HG03565 (cell line): Measurements from ENCODE around the gene LDB1.

Experiments
- ATAC-seq: cut with Tn5 transposase; IDR thresholded peaks from one replicate; pipeline ENCODE4 v1.9.1; 2021; ENCODE audit warnings: mild to moderate bottlenecking, moderate library complexity; ENCODE audit not compliant: unreplicated experiment

Gene LDB1, protein sequence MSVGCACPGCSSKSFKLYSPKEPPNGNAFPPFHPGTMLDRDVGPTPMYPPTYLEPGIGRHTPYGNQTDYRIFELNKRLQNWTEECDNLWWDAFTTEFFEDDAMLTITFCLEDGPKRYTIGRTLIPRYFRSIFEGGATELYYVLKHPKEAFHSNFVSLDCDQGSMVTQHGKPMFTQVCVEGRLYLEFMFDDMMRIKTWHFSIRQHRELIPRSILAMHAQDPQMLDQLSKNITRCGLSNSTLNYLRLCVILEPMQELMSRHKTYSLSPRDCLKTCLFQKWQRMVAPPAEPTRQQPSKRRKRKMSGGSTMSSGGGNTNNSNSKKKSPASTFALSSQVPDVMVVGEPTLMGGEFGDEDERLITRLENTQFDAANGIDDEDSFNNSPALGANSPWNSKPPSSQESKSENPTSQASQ

DNA sequence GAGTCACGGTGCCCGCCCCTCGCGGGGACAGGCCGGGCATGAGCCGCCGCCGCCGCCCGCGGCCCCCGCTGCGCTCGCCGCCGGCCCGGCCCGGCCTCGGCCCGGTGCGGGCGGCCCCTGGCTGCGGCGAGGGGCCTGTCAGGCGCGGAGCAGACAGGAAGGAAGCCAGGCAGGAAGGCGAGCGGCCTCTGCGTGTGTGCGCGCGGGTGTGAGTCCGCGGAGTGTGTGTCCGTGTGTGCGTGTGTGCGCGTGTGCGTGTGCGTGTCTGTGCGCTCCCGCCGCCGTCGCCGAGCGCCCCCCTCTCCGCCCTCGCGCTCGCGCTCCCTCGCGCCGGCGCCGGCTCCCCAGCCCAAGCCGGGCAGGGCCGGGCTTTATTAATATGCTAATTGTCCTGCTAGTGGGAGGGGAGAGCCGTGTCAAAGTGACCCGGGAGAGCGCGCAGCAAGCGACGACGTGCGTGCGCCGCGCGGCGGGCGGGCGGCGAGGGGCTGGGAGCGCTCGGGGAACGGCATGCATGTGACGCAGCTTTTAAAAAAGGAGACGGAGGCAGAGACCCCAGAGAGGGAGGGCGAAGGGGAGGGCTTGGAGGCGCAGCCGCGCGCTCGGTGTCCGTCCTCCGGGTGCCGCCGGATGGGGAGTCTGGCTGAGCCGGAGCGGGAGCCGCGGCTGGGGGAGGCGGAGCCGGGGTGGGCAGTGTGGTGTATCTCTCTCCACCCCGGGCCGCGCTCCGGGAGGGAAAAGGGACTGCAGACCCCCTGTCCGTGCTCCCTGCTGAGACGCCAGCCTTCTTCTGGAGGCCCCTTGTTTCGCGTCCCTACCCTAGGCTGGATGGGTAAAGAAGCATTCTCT lies at the start of gene LDB1:
Gene LDB1 (minus strand): TSS at position 227 of the 849 bp plus-strand sequence. CDS start 258 bp downstream, outside the sequence.
- peak; percentile 42 for ATAC-seq

DNA sequence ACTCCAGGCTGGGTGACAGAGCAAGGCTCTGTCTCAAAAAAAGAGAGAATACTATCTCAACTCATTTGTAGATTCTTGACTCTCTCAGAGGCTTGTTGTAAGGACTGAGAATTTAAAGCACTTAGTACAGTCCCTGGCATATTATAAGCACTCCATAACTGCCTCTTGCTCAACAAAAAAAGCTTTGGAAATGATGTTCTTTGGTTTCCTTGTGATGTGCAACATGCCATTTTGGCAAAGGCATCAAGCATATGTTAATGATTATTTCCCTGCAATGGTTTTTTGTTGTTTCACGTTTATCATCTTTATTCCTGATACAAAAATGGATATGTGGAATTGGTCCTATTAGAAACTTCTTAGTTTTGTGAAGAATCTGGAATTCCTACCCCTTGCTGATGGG lies 47.7 kb upstream of the LDB1 start:
- no peak for ATAC-seq

DNA sequence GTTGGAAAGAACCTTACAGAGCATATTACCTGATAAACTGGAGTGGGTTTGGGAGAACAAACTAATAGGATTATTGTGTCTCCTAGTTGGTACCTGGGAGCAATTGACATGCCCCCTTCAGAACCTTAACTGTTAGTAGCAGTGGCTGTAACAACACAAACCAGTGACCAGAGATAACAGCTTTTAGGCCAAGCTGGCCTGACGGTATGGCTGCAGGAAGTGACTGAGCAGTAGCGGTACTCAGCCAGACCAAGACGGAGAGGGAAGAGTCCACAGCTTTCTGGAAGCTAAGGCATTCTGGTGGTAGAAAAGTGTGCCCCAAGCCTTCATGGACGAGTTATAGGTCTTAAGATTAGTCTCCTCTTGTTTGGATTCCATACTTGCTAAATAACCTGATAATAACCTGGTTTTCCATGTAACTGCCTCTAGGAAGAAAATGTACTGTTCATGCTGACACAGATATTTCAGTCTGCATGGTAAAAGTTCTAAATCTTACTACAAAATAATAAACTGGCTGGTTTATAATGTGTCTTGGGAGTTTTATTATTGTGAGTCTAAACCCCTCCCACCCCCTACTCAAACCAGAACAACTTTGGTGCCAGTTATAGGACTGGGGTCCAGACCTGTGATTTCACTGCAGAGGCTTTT lies 43.3 kb upstream of the LDB1 start:
- no peak for ATAC-seq

DNA sequence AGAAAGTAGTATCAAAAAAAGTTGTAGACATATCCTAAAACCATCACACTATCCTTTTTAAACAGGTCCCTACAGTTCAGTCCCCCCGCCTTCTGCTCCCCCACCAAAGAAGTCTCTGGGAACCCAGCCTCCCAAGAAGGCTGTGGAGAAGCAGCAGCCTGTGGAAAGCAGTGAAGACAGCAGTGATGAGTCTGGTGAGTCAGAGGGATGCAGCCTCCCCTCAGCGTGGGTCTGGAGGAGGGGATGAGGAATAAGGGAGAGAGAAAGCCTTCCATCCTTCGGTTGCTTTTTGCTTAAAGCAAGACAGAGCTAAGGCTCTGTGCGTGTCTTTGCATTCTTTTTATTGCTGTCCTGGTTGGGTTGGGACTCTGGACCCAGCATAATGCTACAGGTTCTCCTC lies 39.7 kb upstream of the LDB1 start:
- ATAC-seq: no peak

DNA sequence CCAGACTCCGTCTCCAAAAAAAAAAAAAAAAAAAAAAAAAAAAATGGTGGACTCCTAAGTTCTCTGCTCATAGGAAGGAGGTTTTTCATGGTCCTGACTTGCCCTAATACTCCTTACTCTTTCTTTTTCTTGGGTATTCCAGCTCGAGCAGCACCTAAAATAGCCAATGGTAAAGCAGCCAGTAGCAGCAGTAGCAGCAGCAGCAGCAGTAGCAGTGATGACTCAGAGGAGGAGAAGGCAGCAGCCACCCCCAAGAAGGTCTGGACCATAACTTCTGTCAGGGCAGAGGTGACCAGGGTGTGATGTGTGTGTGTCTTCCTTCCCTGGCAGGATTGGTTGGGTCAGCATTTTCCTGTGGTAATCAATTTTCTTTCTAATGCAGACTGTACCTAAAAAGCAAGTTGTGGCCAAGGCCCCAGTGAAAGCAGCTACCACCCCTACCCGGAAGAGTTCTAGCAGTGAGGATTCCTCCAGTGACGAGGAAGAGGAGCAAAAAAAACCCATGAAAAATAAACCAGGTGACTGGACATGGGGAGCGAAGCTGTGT lies 39.0 kb upstream of the LDB1 start:
- no peak for ATAC-seq

DNA sequence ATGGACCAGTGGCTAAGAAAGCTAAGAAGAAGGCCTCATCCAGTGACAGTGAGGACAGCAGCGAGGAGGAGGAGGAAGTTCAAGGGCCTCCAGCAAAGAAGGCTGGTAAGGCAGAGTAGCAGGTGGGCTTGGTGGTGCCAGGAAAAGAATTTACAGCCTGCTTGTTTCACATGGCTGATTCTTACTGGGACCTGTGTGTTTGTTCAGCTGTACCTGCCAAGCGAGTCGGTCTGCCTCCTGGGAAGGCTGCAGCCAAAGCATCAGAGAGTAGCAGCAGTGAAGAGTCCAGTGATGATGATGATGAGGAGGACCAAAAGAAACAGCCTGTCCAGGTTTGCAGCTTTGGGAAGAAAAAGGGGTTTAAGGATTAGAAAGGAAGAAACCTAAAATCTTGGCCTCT lies 37.1 kb upstream of the LDB1 start:
- ATAC-seq: no peak

DNA sequence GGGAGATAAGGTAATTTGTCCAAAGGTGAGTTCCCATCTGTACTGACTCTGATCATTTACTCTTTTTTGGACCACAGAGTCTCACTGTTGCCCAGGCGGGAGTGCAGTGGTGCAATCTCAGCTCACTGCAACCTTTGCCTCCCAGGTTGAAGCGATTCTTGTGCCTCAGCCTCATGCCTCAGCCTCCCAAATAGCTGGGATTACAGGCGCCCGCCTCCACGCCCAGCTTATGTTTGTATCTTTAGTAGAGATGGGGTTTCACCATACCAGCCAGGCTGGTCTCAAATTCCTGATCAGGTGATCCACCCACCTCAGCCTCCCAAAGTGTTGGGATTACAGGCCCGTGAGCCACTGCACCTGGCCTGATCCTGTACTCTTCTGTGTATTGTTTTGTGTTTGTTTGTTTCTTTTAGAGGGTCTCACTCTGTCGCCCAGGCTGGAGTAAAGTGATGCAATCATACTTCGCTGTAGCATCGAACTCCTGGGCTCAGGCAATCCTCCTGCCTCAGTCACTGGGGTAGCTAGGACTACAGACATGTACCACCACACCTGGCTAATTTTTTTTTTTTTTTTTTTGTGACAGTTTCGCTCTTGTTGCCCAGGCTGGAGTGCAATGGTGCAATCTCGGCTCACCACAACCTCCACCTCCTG lies 34.4 kb upstream of the LDB1 start:
- ATAC-seq: no peak

DNA sequence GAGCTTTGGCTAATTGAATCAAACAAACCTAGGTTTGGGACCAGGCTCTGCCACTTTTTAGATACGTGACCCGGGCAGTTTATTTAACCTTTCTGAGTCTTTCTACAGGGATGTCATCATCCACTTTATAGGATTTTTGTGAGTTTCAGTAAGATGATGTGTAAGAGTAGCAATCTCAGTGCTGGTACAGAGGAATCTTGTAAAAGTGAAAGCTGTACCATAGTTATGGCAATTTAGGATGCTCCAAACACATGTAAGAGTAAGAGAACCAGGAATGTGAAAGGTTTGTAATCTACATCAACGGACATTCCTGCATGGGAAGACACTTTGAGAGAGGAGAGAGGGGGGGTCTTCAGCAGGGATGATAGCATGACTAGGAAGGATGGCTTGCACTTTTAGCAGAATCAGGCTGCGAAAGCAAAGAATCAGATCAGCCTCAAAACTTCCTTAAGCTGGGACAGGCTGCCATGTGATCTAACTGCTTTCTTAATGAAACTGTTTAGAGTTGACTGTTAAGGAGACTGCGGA lies 33.0 kb upstream of the LDB1 start:
- ATAC-seq: no peak

DNA sequence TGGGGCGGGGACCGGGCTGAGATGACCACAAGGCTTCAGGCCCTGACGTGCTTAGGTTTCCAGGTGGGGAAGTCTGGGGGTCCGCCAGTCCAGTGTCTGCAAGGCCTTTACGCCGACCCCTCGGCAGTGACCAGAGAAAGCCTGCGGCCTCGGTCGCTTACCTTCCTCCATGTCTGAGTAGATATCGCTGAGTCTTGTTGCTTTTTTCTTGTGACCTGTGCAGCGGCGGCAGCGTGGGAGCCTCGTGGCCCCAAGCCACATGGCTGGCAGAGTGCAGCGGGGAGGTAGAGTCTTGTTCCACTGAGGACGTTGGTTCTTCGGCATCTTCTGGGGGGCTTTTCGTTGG lies 32.4 kb upstream of the LDB1 start:
- ATAC-seq: peak; percentile 3

DNA sequence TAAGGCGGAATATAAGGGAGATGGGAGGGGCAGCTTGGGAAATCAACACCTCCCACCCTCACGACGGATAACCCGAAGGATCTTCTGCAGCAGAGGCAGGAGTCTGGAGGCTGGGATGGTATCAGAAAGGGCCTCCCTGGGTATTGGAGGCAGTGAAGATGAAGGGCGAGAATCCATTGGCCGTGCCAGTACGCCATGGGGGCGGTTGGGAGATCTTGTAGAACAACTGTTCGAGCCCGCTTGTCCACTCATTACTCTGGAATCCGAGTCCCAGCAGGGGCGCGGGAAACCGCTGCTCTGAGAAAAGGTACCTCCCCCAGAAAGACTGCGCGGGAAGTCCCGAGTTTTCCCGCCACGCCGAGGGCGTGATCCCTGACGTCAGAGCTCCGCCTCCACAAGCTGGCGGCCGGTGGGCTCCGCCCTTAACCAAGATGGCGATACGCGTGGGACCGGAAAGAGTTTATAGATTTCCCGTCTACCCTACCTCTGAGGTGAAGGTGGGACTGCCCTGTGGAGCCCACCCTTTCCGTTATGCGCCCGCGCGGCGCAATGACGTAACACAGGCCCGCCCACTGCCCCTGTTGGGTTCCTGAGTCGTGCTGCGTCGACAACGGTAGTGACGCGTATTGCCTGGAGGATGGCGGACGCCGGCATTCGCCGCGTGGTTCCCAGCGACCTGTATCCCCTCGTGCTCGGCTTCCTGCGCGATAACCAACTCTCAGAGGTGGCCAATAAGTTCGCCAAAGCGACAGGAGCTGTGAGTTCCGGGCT lies 31.8 kb upstream of the LDB1 start, which contains the start of gene NOLC1:
Gene NOLC1 (plus strand): TSS at position 616 of the 771 bp plus-strand sequence. CDS start 22 bp downstream, at position 638.
- peak; percentile 82 for ATAC-seq

DNA sequence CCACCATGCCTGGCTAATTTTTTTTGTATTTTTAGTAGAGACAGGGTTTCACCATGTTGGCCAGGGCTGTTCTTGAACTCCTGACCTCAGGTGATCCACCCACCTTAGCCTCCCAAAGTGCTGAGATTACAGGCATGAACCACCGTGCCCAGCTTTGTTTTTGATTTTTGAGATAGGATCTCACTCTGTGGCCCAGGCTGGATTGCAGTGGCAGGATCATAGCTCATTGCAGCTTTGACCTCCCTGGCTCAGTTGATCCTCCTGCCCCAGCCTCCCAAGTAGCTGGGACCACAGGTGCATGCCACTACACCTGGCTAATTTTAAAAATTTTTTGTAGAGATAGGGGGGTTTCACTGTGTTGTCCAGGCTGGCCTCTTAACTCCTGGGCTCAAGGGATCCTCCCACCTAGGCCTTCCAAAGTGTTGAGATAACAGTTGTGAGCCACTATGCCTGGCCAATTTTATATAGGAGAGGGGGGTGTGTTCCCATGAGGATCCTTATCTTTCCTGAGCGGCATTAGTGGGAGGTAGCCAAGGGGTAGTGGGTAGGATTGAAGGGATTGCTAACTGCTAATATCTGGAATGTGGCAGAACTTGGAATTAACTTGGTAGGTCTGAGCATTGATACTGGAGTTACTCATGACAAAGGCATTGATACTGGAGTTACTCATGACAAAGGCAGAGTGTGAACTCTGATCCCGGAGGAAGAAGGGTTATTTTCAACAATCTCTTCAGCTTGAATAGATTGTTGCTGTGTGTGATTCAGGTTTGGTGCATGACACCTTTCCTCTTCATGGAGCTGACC lies 31.0 kb upstream of the LDB1 start:
- ATAC-seq: no peak

DNA sequence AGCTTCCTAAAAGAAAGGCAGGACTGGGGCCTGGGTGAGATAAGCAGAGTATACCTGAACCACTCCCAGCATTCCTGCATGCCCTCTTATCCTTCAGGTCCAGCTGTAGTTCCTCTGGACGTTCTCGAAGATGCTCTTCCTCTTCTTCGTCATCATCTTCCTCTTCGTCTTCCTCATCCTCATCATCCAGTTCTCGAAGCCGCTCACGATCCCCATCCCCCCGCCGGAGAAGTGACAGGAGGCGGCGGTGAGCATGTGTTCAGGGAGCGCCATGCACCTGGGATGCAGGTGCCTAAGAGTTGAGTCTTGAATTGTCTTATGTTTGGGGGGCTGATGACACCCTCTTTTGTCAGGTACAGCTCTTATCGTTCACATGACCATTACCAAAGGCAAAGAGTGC lies 28.1 kb upstream of the LDB1 start:
- ATAC-seq: no peak

DNA sequence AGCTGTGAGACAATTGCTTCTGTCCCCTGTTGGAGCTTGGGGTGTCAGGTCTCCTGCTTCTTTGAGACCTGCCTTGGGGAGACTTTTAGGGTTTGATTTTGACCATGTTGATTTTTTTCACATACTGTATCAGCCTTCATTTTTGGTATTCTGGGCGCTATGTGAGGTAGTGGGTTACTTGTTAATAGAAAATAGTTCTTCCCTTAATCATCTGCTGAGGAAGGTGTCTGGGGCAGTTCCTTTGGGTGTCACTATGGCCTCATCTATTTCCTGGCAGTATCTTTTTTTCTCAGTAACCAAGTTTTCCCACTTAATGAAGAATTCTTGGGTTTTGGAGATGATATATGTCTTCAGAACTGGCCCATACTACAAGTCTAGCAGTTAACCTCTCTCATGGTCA lies 27.4 kb upstream of the LDB1 start:
- ATAC-seq: no peak

DNA sequence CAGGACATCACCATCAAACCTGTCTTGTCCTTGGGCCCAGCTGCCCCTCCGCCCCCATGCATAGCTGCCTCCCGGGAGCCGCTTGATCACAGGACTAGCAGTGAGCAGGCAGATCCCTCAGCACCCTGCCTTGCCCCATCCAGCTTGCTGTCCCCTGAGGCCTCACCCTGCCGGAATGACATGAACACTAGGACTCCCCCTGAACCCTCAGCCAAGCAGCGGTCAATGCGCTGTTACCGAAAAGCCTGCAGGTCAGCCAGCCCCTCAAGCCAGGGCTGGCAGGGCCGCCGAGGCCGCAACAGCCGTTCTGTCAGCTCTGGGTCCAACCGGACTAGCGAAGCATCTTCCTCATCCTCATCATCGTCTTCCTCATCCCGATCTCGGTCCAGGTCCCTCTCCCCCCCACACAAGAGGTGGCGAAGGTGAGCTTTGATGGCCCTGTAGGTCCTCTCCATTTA lies 26.8 kb upstream of the LDB1 start:
- no peak for ATAC-seq

DNA sequence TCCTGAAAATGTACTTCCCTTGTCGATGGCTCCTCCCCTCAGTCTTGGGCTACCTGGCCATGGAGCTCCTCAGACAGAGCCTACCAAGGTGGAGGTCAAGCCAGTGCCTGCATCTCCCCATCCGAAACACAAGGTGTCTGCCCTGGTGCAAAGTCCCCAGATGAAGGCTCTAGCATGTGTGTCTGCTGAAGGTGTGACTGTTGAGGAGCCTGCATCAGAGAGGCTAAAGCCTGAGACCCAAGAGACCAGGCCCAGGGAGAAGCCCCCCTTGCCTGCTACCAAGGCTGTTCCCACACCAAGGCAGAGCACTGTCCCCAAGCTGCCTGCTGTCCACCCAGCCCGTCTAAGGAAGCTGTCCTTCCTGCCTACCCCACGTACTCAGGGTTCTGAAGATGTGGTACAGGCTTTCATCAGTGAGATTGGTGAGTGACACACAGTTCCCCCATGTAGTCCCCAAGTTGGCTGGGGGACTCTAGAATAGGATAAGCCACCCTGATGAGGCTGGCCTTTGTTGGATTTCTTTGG lies 21.5 kb upstream of the LDB1 start:
- no peak for ATAC-seq

DNA sequence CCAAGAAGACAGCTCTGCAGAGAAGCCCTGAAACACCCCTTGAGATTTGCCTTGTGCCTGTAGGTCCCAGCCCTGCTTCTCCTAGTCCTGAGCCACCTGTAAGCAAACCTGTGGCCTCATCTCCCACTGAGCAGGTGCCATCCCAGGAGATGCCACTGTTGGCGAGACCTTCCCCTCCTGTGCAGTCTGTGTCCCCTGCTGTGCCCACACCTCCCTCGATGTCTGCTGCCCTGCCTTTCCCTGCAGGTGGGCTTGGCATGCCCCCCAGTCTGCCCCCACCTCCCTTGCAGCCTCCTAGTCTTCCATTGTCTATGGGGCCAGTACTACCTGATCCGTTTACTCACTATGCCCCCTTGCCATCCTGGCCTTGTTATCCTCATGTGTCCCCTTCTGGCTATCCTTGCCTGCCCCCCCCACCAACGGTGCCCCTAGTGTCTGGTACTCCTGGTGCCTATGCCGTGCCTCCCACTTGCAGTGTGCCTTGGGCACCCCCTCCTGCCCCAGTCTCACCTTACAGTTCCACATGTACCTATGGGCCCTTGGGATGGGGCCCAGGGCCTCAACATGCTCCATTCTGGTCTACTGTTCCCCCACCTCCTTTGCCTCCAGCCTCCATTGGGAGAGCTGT lies 20.9 kb upstream of the LDB1 start:
- ATAC-seq: no peak

DNA sequence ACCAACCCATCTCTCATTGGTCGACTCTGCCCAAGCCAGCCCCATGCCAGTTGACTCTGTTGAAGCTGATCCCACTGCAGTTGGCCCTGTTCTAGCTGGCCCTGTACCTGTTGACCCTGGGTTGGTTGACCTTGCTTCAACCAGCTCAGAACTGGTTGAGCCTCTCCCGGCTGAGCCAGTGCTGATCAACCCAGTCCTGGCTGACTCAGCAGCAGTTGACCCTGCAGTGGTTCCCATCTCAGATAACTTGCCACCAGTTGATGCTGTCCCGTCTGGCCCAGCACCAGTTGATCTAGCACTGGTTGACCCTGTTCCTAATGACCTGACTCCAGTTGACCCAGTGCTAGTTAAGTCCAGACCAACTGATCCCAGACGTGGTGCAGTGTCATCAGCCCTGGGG lies 20.1 kb upstream of the LDB1 start:
- no peak for ATAC-seq
